Glomerular endothelial cell (primary cell): Measurements from ENCODE around the gene FHAD1. TPM values are rescaled to one million over a fixed set of nuclear protein-coding genes. Genes with fewer than 3 reads are reported as not detected.

Source experiments
- DNase-seq: peaks from one replicate; pipeline ENCODE4 v3.0.0-alpha.2; 2011; ENCODE audit warnings: low read depth, low spot score; ENCODE audit errors: extremely low read depth
- total RNA-seq: library from RNA; depleted of rRNA; stranded (reverse); fragments of >200 nt; gene quantifications from 2 replicates; pipeline ENCODE4 v1.2.3, GENCODE V29; 2015

Gene FHAD1
- total RNA-seq, 1 donor from 2014 or later = not detected

DNA sequence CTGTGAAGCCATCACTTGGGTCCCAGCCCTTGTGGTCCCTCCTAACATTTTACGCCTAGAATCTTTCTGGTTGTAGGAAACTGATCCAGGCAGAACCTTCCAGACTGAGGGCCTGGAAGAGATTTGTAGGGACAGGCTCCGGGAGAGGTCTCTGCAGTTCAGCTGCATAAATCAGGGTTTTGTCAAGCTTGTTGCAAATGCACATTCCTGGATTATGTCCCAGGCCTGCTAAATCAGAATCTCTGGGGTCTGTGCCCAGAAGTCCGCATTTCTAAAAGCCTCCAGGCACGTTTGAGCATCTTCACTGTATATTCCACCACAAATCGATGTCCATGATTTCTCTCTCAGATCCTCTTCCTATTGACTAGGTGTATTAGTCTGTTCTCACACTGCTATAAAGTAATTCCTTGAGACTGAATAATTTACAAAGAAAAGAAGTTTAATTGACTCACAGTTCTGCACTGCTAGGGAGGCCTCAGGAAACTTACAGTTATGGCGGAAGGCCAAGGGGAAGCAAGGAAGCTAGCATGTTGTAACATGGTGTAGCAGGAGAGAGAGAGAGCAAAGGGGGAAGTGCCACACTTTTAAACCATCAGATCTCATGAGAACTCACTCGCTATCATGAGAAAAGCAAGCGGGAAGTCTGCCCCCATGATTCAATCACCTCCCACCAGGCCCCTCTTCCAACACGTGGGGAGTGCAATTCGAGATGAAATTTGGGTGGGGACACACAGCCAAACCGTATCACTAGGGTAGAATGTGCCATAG is 1.2 kb upstream of the FHAD1 start:
- no peak for DNase-seq

DNA sequence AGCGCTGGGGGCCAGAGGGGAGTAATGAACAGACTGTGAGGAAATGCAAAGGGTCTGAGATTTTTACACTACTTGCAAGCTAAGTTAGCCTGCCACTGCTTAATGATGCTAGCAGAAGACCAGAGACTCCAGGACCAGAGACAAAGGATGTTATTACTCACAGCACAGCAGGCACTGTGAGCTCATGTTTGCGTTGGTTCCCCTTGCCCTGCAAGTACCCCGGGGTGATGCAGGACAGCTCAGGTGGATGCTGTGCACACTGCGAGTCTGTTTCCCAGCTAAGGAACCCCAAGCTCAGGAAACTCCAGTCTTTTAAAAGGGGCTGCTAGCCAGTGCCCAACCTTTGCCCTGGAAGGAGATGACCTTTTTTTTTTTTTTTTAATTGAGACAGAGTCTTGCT is 1.2 kb downstream of the FHAD1 start:
- DNase-seq = no peak

DNA sequence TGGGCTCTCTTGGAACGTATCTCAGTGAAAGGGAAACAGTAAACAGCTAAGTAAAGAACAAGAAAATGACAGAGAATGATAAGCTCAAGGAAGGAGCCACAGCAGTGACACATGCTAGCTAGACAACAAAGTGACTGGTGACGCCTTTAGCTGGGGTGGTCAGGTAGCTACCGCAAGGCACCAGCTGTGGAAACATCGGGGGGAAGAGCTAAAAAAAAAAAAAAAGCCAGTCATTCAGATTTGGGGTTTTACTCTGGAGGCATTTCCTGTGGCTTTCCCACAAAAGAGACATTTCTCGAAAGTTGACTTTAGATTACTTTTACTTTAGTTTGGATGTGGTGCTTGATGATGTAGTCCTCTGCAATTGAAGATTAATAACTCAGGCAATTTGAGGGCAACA is 2.1 kb downstream of the FHAD1 start:
- no peak for DNase-seq

DNA sequence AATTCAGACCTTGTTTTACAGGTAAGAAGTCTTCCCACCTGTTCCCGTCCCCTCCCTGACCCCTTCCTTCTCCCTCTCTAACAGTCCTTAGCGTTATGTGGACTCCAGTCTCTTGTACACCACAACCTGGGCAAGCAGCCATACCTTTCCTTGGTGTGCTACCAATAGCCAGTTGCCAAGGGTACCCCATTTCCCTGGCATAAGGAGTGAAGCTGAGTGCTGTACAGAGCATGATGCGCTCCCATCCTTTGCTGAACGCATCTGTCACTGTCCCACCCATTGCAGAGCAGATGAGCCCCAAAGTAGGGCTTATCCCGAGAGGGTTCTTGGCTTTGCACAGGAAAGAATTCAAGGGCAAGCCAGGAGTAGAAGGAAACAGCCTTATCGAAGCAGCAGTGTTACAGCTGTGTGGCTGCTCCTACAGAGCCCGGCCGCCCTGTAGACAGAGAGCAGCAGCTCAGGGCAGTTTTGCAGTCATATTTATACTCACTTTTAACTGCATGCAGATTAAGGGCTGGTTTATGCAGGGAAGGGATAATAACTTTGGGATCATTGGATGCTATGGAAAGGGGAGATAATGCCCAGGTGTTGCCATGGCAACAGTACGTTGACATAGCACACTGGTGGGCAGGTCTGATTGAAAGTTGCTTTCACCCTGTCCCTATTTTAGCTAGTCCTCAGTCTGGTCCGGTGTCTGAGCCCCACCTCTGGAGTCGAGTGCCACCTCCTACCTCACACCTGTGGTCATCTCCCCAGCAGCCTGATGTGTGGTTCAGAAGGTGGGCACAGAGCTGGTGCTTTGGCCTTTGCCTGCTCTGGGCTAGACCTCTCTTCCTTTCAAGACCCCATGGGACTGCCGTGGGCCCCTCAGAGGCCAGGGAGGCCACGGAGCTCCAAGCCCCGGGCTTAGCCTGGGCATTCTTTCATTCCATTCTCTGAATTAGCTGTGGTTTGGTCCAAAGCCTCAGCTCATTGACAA is 5.1 kb downstream of the FHAD1 start:
- no peak for DNase-seq

DNA sequence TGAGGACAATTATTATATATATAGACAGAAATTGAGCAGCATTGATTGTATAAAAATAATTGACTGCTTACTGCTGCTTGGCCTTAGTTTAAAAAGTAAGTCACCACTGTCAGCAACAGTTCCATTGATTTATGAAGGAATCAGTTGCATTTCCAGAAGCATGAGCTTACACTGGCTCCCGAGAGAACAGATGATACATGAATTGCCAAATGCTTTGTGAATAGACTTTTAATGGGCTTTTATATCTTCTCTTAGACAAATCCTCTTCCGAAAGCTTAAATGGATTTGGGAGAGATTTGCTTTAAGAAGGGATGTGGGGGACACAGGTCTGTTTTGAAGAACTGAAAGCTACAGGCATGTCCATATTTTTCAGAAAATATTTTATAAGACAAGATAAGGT is 7.5 kb downstream of the FHAD1 start:
- DNase-seq = no peak

DNA sequence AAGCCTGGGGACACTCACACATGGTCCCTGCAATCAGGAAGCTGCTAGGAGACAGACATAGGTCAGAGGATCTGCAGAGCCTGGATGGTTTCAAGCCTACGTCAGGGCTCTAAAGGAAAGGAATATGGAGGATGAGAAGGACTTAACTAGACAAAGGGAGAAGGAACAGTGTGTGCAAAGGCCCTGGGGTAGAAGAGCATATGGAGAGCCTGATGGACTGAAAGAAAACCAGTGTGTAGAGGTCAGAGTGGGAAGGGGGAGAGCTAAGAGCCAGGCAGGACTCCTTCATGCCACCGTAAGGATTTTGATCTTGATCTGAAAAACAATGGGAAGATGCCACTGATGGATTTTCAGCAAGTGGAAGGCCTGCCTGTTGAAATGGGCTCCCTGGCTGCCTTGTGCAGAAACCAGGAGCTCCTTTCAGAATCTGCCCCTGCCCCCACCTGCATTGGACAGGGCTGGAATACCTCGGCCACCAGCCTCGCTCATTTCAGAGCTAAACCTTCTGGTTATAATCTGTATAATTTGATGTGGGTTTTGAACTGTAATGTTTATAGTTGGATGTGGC is 8.6 kb downstream of the FHAD1 start:
- no peak for DNase-seq

DNA sequence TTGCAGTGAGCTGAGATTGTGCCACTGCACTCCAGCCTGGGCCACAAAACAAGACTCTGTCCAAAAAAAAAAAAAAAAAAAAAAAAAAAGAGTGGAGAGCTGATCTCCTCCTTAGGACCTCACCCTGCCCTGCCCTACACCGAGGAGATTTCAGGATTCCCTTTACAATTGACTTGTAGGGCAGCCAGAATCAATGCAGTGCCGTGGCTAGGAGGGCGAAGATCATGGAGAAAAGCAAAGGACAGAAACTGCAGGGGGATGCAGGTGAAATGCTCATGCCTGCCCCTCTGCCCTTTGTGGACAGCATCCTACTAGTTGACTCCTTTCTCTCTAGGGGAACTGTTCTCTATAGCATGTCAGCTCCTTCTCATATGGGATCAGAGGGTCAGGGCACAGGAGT is 9.6 kb downstream of the FHAD1 start:
- no peak for DNase-seq

DNA sequence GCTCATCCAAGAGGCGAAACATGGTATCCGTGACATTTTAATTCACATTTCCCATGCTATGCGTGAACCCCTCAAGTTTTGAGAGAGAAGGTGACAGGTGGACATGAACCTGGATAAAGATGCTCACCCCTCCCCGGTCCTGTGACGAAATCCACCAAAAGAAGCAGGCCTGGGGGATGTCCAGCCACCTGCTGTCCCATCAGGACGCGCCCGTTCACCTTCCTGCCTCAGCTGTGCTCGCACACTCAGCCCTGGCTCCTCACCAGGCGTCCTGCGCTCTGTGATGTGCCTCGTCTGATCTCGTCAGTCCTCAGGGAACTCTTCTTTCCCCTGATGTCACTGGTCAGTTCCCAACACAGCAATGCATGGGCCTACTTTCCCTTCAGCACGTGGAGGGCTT is 10.3 kb downstream of the FHAD1 start:
- DNase-seq = no peak

DNA sequence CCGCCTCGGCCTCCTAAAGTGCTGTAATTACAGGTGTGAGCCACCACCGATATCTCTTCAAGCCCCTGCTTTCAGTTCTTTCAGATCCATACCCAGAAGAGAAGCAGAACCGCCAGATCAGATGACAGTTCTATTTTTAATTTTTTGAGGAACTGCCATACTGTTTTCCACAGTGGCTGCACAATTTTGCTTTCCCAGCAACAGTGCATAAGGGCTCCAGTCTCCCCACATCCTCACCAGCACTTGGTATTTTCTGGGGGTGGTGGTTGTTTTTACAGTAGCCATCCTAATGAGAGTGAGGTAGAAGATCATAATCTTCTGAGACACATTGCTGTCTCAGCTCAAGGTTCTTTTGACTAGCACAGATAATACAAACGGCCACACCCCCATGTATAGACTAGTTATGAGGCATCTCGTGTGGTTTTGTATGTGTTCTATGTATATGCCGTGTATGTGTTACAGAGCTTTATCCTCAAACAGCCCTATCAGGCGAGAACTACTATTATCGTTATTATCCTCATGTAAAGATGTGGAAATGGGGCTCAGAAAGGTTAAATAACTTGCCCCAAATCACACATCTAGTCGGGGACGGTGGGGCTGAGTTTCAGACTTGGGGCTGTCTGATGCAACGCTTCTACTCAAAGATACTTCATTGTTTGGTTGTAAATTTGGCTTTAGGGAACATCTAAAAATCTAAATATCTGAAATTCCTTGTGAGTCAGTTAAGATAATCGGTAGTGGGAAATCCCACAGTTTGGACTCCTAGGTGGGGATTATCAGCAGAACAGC is 12.0 kb downstream of the FHAD1 start:
- DNase-seq = no peak

DNA sequence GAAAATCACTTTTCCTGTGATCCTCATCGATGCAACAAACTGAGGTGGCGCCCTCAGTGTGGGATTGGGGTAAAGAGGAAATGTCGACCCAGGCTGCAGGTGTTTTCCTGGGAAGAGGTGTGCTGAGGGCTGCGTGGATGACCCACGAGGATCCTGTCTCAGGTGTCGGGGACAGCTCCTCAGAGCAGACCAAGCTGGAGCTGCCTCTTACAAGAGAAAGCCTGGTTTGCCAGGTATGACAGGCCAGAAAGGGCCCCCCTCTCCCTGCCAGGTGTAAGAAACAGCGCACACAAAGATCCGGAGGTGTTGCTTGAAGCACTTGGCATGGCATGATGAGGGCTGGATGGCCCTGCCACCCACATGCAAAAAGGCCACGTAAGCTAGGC is 12.6 kb downstream of the FHAD1 start:
- no peak for DNase-seq

DNA sequence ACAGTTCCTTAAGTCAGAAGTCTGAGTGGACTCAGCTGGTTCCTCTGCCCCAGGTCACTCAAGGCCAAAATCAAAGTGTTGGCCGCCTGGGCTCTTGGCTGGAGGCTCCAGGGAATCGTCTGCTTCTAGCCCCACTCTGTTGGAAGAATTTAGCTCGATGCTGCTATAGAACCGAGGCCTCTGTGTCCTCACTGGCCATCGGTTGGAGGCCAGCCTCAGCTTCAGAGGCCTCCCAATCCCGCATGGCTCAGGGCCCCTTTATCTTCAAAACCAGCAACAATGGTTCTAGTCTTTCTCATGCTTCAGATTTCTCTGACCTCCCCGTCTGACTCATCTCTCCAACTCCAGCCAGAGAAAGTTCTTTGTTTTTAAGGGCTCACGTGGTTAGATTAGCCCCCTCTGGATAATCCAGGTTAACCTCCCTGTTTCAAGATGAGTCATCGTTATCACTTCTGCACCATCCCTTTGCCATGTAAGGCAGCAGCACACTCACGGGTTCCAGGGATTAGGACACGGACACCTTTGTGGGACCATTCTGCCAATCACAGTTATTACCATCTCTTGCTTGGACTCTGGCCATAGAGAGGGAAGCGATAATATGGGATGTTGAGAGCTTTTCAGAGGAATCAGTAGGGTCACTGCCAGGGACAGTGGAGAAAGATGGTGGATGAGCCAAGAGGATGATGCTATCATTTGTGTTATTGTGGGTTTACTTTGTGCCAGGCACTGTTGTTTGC is 13.6 kb downstream of the FHAD1 start:
- DNase-seq = no peak

DNA sequence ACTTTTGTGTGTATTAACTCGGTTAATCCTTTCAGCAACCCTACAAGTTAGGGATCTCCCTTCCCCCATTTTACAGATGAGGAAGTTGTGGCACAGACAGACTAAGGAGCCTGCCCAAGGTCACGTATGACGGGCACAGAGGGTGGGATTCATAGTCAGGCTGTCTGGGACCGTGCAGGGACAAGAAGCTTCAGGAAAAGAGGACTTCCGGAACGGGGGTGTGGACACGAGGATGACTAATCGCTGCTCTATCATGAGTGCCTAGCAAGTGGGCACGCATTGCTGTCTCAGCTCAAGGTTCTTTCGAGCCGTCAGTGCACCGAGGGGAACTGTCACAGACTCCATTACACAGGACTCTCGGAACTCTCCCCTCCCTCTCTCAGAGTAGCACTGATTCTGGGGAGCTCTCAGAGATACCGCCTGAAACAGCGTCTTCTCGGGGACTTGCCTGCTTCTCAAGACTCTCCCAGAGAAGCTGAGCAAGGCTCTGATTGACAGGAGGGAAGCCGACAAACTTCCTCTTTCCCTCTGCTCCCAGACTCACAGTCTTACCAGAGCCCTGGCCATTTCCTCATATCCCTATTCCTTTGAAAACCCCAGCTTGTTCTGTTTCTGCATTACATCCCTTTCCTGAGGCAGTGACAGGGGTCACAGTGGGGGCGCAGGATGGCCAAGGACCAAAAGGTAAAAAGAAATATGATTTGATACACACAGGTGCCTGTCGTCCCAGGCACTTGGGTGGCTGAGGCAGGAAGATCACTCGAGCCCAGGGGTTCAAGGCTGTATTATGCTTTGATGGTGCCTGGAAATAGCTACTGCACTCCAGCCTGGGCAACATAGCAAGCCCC is 14.4 kb downstream of the FHAD1 start:
- no peak for DNase-seq

DNA sequence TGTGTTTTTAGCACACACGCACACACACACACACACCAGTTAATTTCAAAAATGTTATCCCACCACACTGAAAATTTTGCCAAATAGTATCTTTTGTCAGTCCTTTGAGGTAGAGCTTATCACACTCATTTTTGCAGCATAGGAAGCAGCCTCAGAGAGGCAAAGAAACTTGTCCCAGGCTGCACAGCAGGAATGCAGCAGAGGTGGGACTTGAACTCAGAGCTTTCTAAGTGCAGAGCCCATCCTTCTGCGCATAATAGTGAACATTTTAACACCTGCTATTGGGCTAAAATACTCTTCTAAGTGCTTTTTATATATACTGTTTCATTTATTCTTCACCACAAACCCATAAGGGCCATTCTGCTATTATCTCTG is 15.0 kb downstream of the FHAD1 start:
- no peak for DNase-seq

DNA sequence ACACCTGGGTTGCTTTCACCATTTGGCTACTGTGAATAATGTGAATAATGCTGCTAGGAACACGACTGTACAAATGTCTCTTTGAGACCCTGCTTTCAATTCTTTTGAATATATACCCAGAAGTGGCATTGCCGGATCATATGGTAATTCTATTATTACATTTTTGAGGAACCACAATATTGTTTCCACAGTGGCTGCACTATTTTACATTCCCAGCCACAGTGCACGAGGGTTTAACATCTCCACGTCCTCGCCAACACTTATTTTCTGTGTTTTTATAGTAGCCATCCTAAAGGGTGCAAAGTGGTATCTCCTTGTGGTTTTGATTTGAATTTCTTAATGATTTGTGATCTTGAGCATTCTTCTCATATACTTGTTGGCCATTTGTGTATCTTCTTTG is 15.7 kb downstream of the FHAD1 start:
- DNase-seq = no peak

DNA sequence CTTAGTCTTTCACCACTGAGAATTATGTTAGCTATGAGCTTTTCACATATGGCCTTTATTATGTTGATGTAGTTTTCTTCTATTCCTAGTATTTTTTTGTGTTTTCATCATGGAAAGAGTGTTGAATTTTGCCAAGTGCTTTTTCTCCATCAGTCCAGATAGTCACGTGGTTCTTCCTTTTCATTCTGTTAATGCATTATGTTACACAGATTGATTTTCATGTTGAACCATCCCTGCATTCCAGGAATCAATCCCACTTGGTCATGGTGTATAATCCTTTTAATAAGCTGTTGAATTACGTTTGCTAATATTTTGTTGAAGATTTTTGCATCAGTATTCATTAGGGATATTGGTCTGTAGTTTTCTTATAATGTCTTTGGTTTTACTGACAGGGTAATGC is 17.7 kb downstream of the FHAD1 start:
- DNase-seq = no peak

DNA sequence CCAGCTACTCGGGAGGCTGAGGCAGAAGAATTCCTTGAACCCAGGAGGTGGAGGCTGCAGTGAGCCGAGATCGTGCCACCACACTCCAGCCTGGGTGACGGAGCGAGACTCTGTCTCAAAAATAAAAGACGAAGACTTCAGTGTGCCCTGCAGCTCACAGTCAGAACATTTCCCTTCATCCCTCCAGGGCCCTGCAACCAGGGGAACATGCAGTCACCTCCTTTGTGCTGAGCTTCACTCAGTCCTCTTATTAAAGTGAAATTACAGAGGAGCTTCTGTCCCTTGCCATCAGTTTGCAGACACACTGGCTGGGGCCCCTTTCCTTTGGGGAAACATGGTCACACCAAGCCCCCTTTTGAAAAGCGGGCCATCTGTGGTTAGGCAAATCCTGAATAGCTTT is 24.2 kb downstream of the FHAD1 start:
- DNase-seq = no peak

DNA sequence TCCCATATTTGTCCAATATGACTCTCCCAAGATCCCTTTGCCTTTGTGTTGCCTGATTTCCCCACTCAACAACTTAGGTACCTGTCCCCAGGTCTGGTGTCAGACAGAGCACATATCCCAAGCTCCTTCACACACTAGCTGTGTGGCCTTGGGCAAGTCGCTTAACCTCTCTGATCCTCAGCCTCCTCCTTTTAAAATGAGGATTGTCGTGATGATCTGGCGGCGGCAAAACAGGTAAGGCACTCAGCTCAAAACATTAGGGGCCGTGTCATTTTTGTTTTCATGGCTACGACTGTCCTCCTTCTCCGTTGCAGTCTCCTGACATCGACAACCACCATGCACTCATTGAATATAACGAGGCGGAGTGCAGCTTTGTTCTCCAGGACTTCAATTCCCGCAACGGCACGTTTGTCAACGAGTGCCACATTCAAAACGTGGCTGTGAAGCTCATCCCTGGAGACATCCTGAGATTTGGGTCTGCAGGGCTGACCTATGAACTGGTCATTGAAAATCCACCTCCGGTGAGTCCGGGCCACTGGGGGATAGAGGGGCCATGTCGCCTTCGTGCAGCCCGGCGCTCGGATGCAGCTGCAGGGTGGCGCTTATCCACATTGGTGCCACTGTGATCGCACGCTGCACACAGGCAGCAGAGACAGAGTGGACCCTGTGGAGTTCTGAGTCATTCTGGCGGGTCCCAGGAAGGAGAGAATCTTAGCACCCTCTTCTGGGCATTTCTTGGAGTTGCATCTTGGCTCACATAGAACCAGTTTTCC is 25.2 kb downstream of the FHAD1 start:
- no peak for DNase-seq

DNA sequence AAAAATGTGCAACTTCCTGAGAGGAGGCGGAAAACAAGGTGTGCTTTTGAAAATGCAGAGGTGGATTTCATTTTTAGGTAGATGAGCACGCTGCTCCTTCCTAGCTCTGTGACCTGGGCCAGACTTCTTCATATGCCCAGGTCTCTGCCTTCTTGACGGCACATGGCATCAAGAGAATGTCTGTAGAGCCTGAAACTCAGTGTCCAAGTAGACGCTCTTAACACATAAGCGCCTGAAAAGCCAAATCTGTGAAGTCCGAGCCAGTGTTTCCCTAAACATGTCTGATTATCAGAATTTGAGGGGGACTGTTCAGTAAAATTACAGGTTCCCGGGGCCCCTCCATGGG is 25.7 kb downstream of the FHAD1 start:
- no peak for DNase-seq

DNA sequence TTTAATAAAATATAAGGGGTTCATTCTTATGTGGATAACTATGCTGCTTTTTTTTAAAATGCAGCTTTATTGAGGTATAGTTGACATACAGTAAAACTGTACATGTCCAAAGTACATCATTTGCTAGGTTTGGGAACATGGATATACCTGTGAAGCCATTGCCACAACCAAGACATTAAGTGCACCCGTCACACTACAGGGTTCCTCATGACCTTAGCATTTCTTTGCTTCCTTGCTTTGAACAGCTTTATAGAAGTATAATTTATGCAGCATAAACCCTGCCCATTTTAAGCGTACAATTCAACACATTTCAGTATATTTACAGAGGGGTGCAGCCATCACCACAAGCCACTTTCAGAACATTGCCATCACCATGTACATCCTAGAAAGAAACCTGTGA is 26.3 kb downstream of the FHAD1 start:
- DNase-seq = no peak
